H1 (cell line): Measurements from ENCODE around the gene LRRC45.

Experiments
- NRF1 ChIP-seq: IDR thresholded peaks from 2 replicates; pipeline ENCODE4 v1.6.1; 2011; ENCODE audit warnings: mild to moderate bottlenecking, low read depth, low read length, improper control_type of control experiment
- POLR2AphosphoS5 ChIP-seq: IDR thresholded peaks from 2 replicates; pipeline ENCODE4 v1.6.1; 2011; ENCODE audit warnings: low read depth, low read length
- TAF1 ChIP-seq: IDR thresholded peaks from 2 replicates; pipeline ENCODE4 v1.6.1; 2011; ENCODE audit warnings: mild to moderate bottlenecking, low read depth, low read length
- ZNF274 ChIP-seq: IDR thresholded peaks from 2 replicates; pipeline ENCODE4 v1.7.0; 2012; ENCODE audit warnings: low read length, borderline replicate concordance; ENCODE audit errors: extremely low read depth

- TF ChIP-seq POLR2AphosphoS5 (no peak), ZNF274 (no peak), NRF1 (no peak), TAF1 (no peak)
These were observed 1.8 kb downstream of the LRRC45 start for GRCh38 chr17:82024859-82025258.
